GM12874 (cell line): ENCODE data around the gene FOXD2.

Source experiments
- TF ChIP-seq, protein P1 (sequence below): IDR thresholded peaks from 2 replicates; pipeline ENCODE4 v1.5.1; 2011; ENCODE audit warnings: low read depth, mild to moderate bottlenecking, control low read depth, low read length, moderate library complexity; ENCODE audit not compliant: insufficient read depth

The FOXD2 gene

DNA sequence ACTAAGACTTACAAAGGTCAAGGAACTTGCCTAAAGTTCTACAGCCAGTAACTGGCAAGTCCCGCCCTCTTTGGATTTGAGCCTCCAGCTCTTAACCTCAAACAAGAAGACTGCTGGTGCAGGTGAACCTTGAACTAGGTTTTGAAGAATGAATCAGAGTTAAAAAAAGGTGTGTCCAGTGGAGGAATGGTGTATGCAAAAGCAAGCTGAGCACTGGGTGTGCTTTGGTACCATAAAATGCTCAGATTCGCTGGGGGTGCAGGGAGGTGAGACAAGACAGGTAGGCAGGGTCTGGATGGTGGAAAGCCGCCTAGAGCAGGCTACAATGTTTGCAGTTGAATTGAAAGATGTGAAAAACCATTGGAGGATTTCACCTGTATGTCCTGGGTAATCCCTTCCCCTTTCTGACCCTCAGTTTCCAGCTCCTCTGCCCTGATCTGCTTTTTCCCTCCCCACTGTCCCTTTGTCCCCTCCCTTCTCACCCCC lies 39.8 kb downstream of the FOXD2 start:
- TF ChIP-seq, protein P1, sequence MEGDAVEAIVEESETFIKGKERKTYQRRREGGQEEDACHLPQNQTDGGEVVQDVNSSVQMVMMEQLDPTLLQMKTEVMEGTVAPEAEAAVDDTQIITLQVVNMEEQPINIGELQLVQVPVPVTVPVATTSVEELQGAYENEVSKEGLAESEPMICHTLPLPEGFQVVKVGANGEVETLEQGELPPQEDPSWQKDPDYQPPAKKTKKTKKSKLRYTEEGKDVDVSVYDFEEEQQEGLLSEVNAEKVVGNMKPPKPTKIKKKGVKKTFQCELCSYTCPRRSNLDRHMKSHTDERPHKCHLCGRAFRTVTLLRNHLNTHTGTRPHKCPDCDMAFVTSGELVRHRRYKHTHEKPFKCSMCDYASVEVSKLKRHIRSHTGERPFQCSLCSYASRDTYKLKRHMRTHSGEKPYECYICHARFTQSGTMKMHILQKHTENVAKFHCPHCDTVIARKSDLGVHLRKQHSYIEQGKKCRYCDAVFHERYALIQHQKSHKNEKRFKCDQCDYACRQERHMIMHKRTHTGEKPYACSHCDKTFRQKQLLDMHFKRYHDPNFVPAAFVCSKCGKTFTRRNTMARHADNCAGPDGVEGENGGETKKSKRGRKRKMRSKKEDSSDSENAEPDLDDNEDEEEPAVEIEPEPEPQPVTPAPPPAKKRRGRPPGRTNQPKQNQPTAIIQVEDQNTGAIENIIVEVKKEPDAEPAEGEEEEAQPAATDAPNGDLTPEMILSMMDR: no peak

DNA sequence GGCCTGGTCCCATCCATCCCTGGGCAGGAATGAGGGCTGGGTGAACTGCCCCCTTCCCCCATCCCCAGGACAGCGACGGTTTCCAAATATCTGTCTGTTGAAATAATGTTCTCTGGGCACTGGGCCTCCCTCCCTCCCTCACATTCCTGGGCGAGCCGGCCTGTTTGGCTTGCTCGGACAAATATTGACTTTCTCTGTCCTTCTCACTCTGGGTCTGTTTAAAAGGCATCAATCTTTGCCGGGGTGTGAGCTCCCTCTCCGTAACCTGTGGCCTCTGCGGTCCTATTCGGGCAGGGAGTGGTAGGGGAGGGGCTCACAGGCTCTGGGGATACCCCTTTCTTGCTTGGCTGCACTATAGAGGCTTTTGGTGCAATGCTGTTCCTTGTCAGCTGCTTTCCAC lies 40.2 kb downstream of the FOXD2 start:
- TF ChIP-seq, protein P1: no peak

DNA sequence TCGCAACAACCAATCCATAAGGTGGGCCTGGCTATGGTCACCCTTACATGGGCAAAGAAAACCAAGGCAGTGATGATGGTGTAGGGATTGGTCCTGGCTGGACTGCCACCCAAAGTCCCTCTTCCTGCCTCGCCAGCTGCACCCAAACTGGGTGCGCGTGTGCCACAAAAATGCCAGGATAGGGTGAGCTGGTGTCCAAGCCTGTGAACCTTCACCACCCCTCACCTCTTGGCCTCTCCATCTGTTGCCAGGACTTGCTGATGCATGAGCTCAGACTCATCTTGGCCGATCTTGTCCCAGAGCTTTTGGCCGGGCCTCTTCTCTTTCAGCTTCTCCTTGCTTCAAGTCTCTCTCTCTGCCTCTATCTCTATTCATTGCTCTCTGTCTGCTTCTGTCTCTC lies 41.8 kb downstream of the FOXD2 start:
- TF ChIP-seq, protein P1: no peak

GRCh38 chr1:47481936-47482335 lies 44.1 kb downstream of the FOXD2 start:
- TF ChIP-seq, protein P1: no peak

DNA sequence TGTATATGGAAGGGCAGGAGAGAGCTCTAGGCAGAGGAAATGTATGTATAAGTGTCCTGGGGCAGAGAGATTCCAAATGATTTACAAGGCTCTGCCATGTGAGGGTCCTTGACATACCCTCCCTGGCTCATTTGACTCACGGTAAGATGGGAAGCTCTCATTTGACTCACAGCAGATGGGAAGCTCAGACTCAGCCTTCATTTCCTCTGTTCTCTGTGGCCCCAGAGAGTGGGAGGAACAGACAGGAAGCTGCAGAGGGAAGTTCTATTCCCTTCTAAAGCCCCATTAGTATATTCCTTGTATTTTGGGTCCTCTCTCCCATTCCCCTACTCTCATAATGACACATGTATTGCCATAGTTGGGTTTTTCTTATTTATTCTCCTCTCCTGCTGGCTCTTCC lies 44.9 kb downstream of the FOXD2 start:
- TF ChIP-seq, protein P1: no peak

GRCh38 chr1:47483651-47484050 lies 45.8 kb downstream of the FOXD2 start:
- TF ChIP-seq, protein P1: no peak

DNA sequence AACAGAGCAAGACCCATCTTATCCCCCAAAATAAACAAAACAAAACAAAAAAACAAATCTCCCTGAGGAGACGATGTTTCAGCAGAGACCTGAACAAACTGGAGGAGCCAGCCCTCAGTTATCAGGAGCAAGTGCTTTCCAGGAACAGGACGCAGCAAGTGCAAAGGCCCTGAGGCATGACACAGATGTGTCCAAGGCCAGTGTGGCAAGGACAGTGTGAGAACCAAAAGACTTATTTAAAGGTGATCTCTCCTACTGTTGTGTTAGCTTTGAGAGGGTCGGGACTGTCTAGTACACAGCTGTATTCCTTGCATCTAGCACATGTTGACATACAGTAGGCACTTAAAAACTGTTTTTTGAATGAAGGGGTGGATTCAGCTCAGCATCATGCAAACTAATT lies 48.0 kb downstream of the FOXD2 start:
- TF ChIP-seq, protein P1: no peak
